RPMI7951 (cell line): ENCODE measurements around the gene CLPTM1L. TPM values are rescaled to one million over a fixed set of nuclear protein-coding genes. Genes with fewer than 3 reads are reported as not detected.

Source experiments
- DNase-seq: peaks from one replicate; pipeline ENCODE4 v3.0.0-alpha.2; 2012; ENCODE audit warnings: low read depth
- total RNA-seq: library from RNA; depleted of rRNA; stranded (reverse); fragments of >200 nt; shearing (Covaris generic); gene quantifications from 2 replicates; pipeline ENCODE4 v1.2.3, GENCODE V29; 2014; rRNA removed

CLPTM1L gene
- total RNA-seq: 116 and 141 TPM in 2 replicates

GRCh38 chr5:1344975-1345838, at the start of gene CLPTM1L:
Gene CLPTM1L, minus strand, starts transcription at chr5:1345099. Its CDS starts 258 bp downstream, at chr5:1344841.
- peak; percentile 77 for DNase-seq

- no peak for DNase-seq
Measured at GRCh38 chr5:1393571-1394501, 48.9 kb upstream of the CLPTM1L start.

- no peak for DNase-seq
Measured at GRCh38 chr5:1392801-1393565, 48.1 kb upstream of the CLPTM1L start.

GRCh38 chr5:1392261-1392660, 47.4 kb upstream of the CLPTM1L start:
- DNase-seq: no peak

- DNase-seq: no peak
Measured at GRCh38 chr5:1391691-1392090, 46.8 kb upstream of the CLPTM1L start.

GRCh38 chr5:1390861-1391600, 46.1 kb upstream of the CLPTM1L start:
- DNase-seq: no peak

- DNase-seq: no peak
Measured at GRCh38 chr5:1390333-1390732, 45.4 kb upstream of the CLPTM1L start.

- DNase-seq: no peak
Measured at GRCh38 chr5:1388383-1388967, 43.6 kb upstream of the CLPTM1L start.

- DNase-seq: no peak
Measured at GRCh38 chr5:1387876-1388275, 43.0 kb upstream of the CLPTM1L start.

- no peak for DNase-seq
Measured at GRCh38 chr5:1387059-1387755, 42.3 kb upstream of the CLPTM1L start.

- DNase-seq: peak; percentile 14
Measured at GRCh38 chr5:1386274-1386717, 41.4 kb upstream of the CLPTM1L start.

GRCh38 chr5:1385395-1386273, 40.7 kb upstream of the CLPTM1L start:
- peak; percentile 43 for DNase-seq

- no peak for DNase-seq
Measured at GRCh38 chr5:1384521-1384920, 39.6 kb upstream of the CLPTM1L start.

- DNase-seq: no peak
Measured at GRCh38 chr5:1383886-1384401, 39.0 kb upstream of the CLPTM1L start.

GRCh38 chr5:1383344-1383743, 38.4 kb upstream of the CLPTM1L start:
- no peak for DNase-seq

- no peak for DNase-seq
Measured at GRCh38 chr5:1382248-1382700, 37.4 kb upstream of the CLPTM1L start.

- DNase-seq: no peak
Measured at GRCh38 chr5:1381370-1382247, 36.7 kb upstream of the CLPTM1L start.

- DNase-seq: no peak
Measured at GRCh38 chr5:1380910-1381309, 36.0 kb upstream of the CLPTM1L start.
